ENCODE measurements around the gene CFAP45. TPM values are rescaled to one million over a fixed set of nuclear protein-coding genes. Genes with fewer than 3 reads are reported as not detected.

CFAP45 gene
- total and polyA plus RNA-seq, 7 donors, result 0.04 to 0.42 (median 0.19) TPM; not detected in 3

- Histone ChIP-seq H3K36me3 (ENCODE audit: insufficient read depth in 1 of 2, low read depth in 1 of 2) (no peaks in the 10 kb centered on the region), H3K27me3 (ENCODE audit: insufficient read depth in 3 of 3, low read length in 2 of 3) (peaks cover 0 to 4% (median 0%) of the 10 kb centered on the region in 3 donors), H3K4me3 (no peak overlapping the region), H3K4me1 (peaks cover 2% of the 10 kb centered on the region), H3K9me3 (no peaks in the 10 kb centered on the region), H3K27ac (no peak overlapping the region)
- 37 to 44% (median 43%) methylated on average over 3 of the region's 3 CpGs for WGBS, 3 donors
- DNase-seq (no peak), ATAC-seq (no peak)
- TF ChIP-seq CTCF (IDR thresholded peaks at IDR 0.05), result no peak
- intact Hi-C loops (cut with DNase I), result loop anchor here in 1 of 2 donors (10.0 kb wide), 1 partner anchor 760 kb away; no protein-coding TSS in a partner anchor
Measured at GRCh38 chr1:159895286-159895685, 4.7 kb downstream of the CFAP45 start.

- Histone ChIP-seq H3K4me3 (no peak overlapping the region), H3K36me3 (ENCODE audit: insufficient read depth in 1 of 2, low read depth in 1 of 2) (no peaks in the 10 kb centered on the region), H3K4me1 (peaks cover 5% of the 10 kb centered on the region), H3K9me3 (no peaks in the 10 kb centered on the region), H3K27me3 (ENCODE audit: insufficient read depth in 3 of 3, low read length in 2 of 3) (no peaks in the 10 kb centered on the region), H3K27ac (no peak overlapping the region)
- DNase-seq, result no peak
- TF ChIP-seq CTCF (IDR thresholded peaks at IDR 0.05), result no peak
- ATAC-seq, result no peak
- intact Hi-C loops (cut with DNase I), result loop anchor here in 1 of 2 donors (5.0 to 10.0 kb wide), 3 partner anchors 111 to 758 kb away; partner anchors contain the start of gene DUSP23
- 91 to 97% (median 94%) methylated on average over 5 of the region's 5 CpGs for WGBS, 3 donors
Measured at GRCh38 chr1:159892944-159893343, 7.0 kb downstream of the CFAP45 start.

GRCh38 chr1:159891275-159892157 lies 8.4 kb downstream of the CFAP45 start:
- Histone ChIP-seq H3K27ac (no peak overlapping the region), H3K4me3 (no peak overlapping the region), H3K36me3 (ENCODE audit: insufficient read depth in 1 of 2, low read depth in 1 of 2) (no peaks in the 10 kb centered on the region), H3K9me3 (no peaks in the 10 kb centered on the region), H3K27me3 (ENCODE audit: insufficient read depth in 3 of 3, low read length in 2 of 3) (no peaks in the 10 kb centered on the region), H3K4me1 (peaks cover 5% of the 10 kb centered on the region)
- peak; percentile 97 for TF ChIP-seq CTCF (IDR thresholded peaks at IDR 0.05)
- intact Hi-C loops (cut with DNase I), result loop anchor here (1.0 to 10.0 kb wide), 5 partner anchors 92 to 757 kb away; partner anchors contain the start of gene DUSP23 (in 1 of the 2)
- peak; percentile 97 to 99 (median 98) for ATAC-seq
- WGBS, 3 donors, result 47 to 49% (median 48%) methylated on average over 7 of the region's 7 CpGs
- peak; percentile 79 to 88 for DNase-seq

GRCh38 chr1:159890390-159890789 lies 9.6 kb downstream of the CFAP45 start:
- intact Hi-C loops (cut with DNase I), result loop anchor here (2.0 to 10.0 kb wide), 4 partner anchors 92 to 756 kb away; partner anchors contain the start of gene DUSP23 (in 1 of the 2)

More at GRCh38 chr1:159890390-159890789, 9.6 kb downstream of the CFAP45 start:
- 72 to 78% (median 75%) methylated on average over 8 of the region's 8 CpGs for WGBS, 3 donors
- H3K4me3 ChIP-seq, result no peak overlapping the region
- ATAC-seq (no peak), DNase-seq (no peak)
- TF ChIP-seq CTCF (IDR thresholded peaks at IDR 0.05), result no peak
- H3K36me3 ChIP-seq (ENCODE audit: insufficient read depth in 1 of 2, low read depth in 1 of 2), result no peaks in the 10 kb centered on the region
- no peaks in the 10 kb centered on the region for H3K9me3 ChIP-seq
- no peaks in the 10 kb centered on the region for H3K27me3 ChIP-seq (ENCODE audit: insufficient read depth in 3 of 3, low read length in 2 of 3)
- H3K4me1 ChIP-seq, result peaks cover 5% of the 10 kb centered on the region
- peak overlapping the region; percentile 32 for H3K27ac ChIP-seq

Data from psoas muscle (tissue), 8 donors.